ENCODE results near the gene MUCL1. TPM values are rescaled to one million over a fixed set of nuclear protein-coding genes. Genes with fewer than 3 reads are reported as not detected.

The MUCL1 gene
- total RNA-seq, 2 donors from 2014 or later, result not detected

DNA sequence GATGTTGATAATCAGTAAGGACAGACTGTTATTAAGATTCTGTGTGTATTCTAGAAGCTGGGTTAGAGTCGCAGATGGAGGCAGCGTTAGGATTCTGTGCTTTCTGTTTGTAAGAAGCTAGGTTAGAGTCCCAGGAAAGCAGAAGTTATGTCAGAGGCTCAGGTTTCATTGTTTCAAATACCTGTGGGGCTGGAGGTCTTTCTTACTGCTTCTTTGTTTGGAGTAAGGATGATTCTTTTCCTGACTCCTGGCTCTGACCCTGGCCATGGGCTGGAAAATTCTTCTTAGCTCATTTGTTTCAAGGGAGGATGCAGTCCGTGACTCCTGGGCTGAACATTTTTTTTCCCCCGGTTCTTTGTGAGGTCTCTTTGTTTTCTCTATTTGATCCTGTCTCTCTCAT, 5.2 kb downstream of the MUCL1 start:
- peak; percentile 57 for DNase-seq
- Histone ChIP-seq H3K27ac (ENCODE audit: low read depth, low read length) (no peak overlapping the region), H3K4me1 (ENCODE audit: control insufficient read depth, insufficient read depth, low read length) (peaks cover 3% of the 10 kb centered on the region), H3K36me3 (ENCODE audit: control insufficient read depth, insufficient read depth, low read length) (no peaks in the 10 kb centered on the region), H3K9ac (ENCODE audit: extremely low read depth, low read length, poor library complexity, severe bottlenecking) (no peak overlapping the region), H3K4me3 (ENCODE audit: low read length) (peak overlapping the region; percentile 36), H3K27me3 (ENCODE audit: control insufficient read depth, insufficient read depth, low read length, poor library complexity, severe bottlenecking) (no peaks in the 10 kb centered on the region), H3K9me3 (ENCODE audit: control insufficient read depth, low read length) (peaks cover 6% of the 10 kb centered on the region)
- no peaks in the 10 kb centered on the region for H3K9me3 Mint-ChIP-seq
- peaks cover 5% of the 10 kb centered on the region for H3K27me3 Mint-ChIP-seq (ENCODE audit: insufficient read depth)
- peaks cover 20% of the 10 kb centered on the region for H3K4me1 Mint-ChIP-seq
- no peak overlapping the region for H3K27ac Mint-ChIP-seq
- H3K36me3 Mint-ChIP-seq (ENCODE audit: low read depth), result no peaks in the 10 kb centered on the region
- TF ChIP-seq, protein P1, sequence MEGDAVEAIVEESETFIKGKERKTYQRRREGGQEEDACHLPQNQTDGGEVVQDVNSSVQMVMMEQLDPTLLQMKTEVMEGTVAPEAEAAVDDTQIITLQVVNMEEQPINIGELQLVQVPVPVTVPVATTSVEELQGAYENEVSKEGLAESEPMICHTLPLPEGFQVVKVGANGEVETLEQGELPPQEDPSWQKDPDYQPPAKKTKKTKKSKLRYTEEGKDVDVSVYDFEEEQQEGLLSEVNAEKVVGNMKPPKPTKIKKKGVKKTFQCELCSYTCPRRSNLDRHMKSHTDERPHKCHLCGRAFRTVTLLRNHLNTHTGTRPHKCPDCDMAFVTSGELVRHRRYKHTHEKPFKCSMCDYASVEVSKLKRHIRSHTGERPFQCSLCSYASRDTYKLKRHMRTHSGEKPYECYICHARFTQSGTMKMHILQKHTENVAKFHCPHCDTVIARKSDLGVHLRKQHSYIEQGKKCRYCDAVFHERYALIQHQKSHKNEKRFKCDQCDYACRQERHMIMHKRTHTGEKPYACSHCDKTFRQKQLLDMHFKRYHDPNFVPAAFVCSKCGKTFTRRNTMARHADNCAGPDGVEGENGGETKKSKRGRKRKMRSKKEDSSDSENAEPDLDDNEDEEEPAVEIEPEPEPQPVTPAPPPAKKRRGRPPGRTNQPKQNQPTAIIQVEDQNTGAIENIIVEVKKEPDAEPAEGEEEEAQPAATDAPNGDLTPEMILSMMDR (conservative IDR thresholded peaks at IDR 0.05), result no peak
- no peak overlapping the region for H3K4me3 Mint-ChIP-seq
- WGBS, 2 experiments (ENCODE audit: insufficient coverage in 1 of 2, insufficient read length in 1 of 2), result 76% methylated on average over 4 of the region's 4 CpGs; no CpG with 5 or more reads in 1 of the 2 experiments

DNA sequence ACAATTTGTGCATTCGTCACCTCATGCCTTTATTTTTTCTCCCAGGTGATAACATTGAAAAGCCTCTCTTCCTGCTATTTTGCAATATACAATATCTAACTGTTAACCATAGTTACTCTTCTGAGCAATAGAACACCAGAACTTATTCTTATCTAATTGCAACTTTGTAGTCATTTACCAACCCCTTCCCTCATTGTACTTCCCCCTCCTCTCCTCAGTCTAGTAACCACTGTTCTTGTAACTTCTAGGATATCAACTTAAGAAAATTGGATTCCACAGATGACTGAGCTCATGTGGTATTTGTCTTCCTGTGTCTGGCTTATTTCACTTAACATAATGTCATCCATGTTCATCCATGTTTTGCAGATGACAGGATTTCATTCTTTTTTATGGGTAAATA, 7.6 kb downstream of the MUCL1 start:
- H3K27me3 ChIP-seq (ENCODE audit: control insufficient read depth, insufficient read depth, low read length, poor library complexity, severe bottlenecking), result no peaks in the 10 kb centered on the region
- Mint-ChIP-seq H3K9me3 (no peaks in the 10 kb centered on the region), H3K4me1 (peaks cover 25% of the 10 kb centered on the region), H3K4me3 (no peak overlapping the region), H3K27me3 (ENCODE audit: insufficient read depth) (no peaks in the 10 kb centered on the region), H3K27ac (no peak overlapping the region), H3K36me3 (ENCODE audit: low read depth) (no peaks in the 10 kb centered on the region)
- H3K36me3 ChIP-seq (ENCODE audit: control insufficient read depth, insufficient read depth, low read length), result no peaks in the 10 kb centered on the region
- TF ChIP-seq, protein P1 (conservative IDR thresholded peaks at IDR 0.05), result no peak
- no peak overlapping the region for H3K27ac ChIP-seq (ENCODE audit: low read depth, low read length)
- DNase-seq, result no peak
- no peak overlapping the region for H3K9ac ChIP-seq (ENCODE audit: extremely low read depth, low read length, poor library complexity, severe bottlenecking)
- peaks cover 6% of the 10 kb centered on the region for H3K9me3 ChIP-seq (ENCODE audit: control insufficient read depth, low read length)
- 89 to 91% methylated on average over 1 of the region's 1 CpG for WGBS, 2 experiments (ENCODE audit: insufficient coverage in 1 of 2, insufficient read length in 1 of 2)
- H3K4me3 ChIP-seq (ENCODE audit: low read length), result no peak overlapping the region
- H3K4me1 ChIP-seq (ENCODE audit: control insufficient read depth, insufficient read depth, low read length), result peaks cover 3% of the 10 kb centered on the region

GRCh38 chr12:54863948-54864618, 9.8 kb downstream of the MUCL1 start:
- Histone ChIP-seq H3K9me3 (ENCODE audit: control insufficient read depth, low read length) (peaks cover 6% of the 10 kb centered on the region), H3K27me3 (ENCODE audit: control insufficient read depth, insufficient read depth, low read length, poor library complexity, severe bottlenecking) (no peaks in the 10 kb centered on the region), H3K4me3 (ENCODE audit: low read length) (no peak overlapping the region), H3K36me3 (ENCODE audit: control insufficient read depth, insufficient read depth, low read length) (no peaks in the 10 kb centered on the region), H3K27ac (ENCODE audit: low read depth, low read length) (no peak overlapping the region), H3K4me1 (ENCODE audit: control insufficient read depth, insufficient read depth, low read length) (peaks cover 1% of the 10 kb centered on the region), H3K9ac (ENCODE audit: extremely low read depth, low read length, poor library complexity, severe bottlenecking) (no peak overlapping the region)
- Mint-ChIP-seq H3K9me3 (no peaks in the 10 kb centered on the region), H3K27ac (no peak overlapping the region), H3K36me3 (ENCODE audit: low read depth) (no peaks in the 10 kb centered on the region), H3K4me1 (peaks cover 31% of the 10 kb centered on the region), H3K4me3 (no peak overlapping the region), H3K27me3 (ENCODE audit: insufficient read depth) (no peaks in the 10 kb centered on the region)
- TF ChIP-seq, protein P1 (conservative IDR thresholded peaks at IDR 0.05), result no peak
- 80% methylated on average over 1 of the region's 1 CpG; no CpG with 5 or more reads in 1 of the 2 experiments for WGBS, 2 experiments (ENCODE audit: insufficient coverage in 1 of 2, insufficient read length in 1 of 2)
- no peak for DNase-seq
